IMR-90 (cell line): Measurements from ENCODE around the gene TNFRSF11A.

ENCODE experiments used
- CTCF ChIP-seq: conservative IDR thresholded peaks from 2 replicates; pipeline ENCODE4 v1.5.1; 2012; ENCODE audit warnings: mild to moderate bottlenecking, low read depth, low read length, improper control_type of control experiment
- POLR2A ChIP-seq: IDR thresholded peaks from 2 replicates; pipeline ENCODE4 v1.6.1; 2012; ENCODE audit warnings: mild to moderate bottlenecking, low read depth, low read length

- TF ChIP-seq POLR2A, result no peak
- TF ChIP-seq CTCF, result no peak
These were observed 6.6 kb upstream of the TNFRSF11A start for GRCh38 chr18:62318228-62319180.
